T-helper 9 cell (primary cell): ENCODE results near the gene LRRC3.
"Not testable (repeated sequence)": the region's sequence is repeated elsewhere in the genome, so short reads cannot be mapped to it uniquely, and the experiment has no call there.

Source experiments
- DNase-seq: peaks from one replicate; pipeline ENCODE4 v3.0.0-alpha.2; 2020
- total RNA-seq, 2 donors: gene quantifications; one replicate each; lab custom pipeline; 2026; lab: John Stamatoyannopoulos, UW

Gene LRRC3
- total RNA-seq: 1.2 to 1.3 reads per million in 2 donors

GRCh38 chr21:44454747-44455523 is at the start of gene LRRC3:
Gene LRRC3 (plus strand): TSS chr21:44455510. CDS start chr21:44456645, 1,135 bp downstream.
- peak; percentile 82 for DNase-seq

GRCh38 chr21:44405948-44406872 is 49.1 kb upstream of the LRRC3 start:
- no peak for DNase-seq

DNA sequence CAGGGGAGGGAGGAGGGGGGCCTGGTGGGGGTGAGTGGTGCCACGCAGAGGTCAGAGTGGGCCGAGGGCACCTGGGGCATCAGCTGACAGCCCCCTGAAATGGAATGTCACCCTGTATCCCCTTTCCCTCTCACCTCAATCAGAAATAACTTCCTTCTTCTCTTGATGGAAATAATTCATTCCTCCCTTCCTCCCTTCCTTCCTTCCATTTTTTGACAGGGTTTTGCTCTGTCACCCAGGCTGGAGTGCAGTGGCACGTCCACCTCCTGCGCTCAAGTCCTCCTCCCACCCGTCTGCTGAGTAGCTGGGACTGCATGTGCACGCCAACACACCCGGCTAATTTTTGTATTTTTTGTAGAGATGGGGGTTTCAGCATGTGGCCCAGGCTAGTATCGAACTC is 48.4 kb upstream of the LRRC3 start:
- no peak for DNase-seq

GRCh38 chr21:44407493-44407892 is 47.8 kb upstream of the LRRC3 start:
- no peak for DNase-seq

- no peak for DNase-seq
Measured at GRCh38 chr21:44408226-44408625, 47.1 kb upstream of the LRRC3 start.

DNA sequence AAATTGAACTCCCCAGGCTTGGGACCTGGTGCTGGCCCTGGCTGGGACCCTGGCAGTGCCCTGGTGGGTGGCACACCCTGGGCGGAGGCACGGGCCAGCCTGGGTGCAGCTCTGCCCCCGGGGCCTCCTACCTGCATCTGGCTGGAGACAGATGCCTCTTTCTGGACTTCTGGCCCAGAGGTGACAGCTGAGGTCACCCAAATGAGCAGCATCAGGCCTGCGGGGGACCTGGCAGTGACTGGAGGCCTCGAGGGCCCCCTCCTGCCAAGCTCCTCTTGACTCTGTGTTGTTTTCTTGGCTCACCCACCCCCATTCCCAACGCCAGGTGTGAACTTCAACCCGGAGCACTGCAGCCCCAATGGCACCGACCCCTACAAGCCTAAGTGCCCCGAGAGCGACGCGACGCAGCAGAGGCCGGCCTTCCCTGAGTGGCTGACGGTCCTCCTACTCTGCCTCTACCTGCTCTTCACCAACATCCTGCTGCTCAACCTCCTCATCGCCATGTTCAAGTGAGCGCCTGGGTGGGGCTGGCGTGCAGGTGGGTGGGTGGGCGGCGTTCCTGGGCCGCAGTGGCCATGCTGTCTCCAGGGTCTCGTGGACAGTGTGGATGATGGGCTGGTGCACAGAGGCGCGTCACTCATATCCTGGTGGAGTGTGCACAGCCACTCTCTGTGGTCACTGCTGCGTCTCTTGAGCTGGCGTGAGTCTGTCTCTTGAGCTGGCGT is 41.6 kb upstream of the LRRC3 start:
- no peak for DNase-seq

- DNase-seq: no peak
Measured at GRCh38 chr21:44414291-44415072, 40.8 kb upstream of the LRRC3 start.

DNA sequence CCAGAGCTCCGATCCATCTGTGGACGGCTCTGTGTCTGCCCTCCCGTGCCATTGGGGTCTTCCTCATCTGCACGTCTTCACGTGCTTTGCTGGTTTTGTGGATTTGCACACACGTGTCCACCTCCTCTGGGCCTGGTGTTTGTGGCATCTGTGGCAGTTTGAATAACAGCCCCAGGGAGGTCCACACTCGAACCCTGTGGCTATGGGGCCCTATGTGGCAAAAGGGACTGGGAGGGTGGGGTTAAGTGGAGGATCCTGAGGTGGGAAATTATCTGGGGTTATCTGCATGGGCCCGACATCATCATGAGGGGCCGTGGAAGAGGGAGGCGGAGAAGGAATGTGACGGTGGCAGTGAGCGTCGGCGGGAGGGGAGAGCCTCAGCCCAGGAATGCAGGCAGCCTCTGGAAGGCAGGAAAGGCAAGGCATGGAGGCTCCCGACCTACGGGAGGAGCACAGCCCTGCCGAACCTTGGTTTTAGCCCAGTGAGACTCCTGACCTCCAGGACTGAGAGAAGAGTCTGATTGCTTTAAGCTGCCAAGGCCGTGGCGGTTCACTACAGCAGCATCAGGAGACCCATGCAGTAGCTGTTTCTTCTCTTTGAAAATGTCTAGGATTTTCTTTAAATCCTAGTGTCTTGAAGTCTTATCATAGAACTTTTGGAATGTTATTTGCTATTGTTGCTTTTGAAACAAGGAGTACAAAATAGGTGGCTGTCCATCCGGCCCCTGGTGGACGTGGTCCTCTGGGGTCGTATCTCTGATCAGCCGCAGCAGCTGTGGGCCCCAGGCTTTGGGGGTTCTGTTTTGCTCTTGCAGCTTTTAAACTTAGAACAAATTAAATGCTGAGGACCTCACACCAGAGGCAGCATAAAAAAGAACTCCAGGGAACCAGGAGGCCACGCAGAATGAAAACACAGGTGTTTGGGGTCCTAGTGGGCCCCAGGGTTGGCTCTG is 40.0 kb upstream of the LRRC3 start:
- no peak for DNase-seq

DNA sequence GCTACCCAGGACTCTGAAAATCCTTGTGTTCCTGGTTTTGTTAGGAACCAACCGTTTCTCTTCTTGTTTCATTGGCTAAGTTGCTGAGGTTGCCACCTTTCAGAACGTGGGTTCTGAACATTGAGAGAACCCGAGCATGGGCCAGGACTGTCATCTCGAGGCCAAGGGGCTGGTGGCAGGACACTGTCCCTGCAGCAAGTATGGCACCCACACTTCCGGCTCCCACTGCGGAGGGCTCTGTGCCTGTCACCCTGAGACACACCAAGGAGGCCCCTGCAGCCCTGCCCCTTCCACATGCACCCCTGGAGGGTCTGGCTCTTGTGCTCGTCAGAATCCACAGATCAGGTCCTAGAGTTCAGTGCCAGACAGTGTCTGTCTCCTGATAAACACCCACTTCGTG is 39.1 kb upstream of the LRRC3 start:
- no peak for DNase-seq

DNA sequence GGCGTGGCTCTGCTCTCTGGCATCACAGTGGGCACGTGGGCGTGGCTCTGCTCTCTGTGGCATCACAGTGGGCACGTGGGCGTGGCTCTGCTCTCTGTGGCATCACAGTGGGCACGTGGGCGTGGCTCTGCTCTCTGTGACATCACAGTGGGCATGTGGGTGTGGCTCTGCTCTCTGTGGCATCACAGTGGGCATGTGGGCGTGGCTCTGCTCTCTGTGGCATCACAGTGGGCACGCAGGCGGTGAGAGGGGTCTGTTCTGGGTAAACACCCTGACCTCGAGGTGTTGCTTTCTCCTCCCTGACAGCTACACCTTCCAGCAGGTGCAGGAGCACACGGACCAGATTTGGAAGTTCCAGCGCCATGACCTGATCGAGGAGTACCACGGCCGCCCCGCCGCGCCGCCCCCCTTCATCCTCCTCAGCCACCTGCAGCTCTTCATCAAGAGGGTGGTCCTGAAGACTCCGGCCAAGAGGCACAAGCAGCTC is 37.6 kb upstream of the LRRC3 start:
- DNase-seq: not testable (repeated sequence)

- DNase-seq: no peak
Measured at GRCh38 chr21:44418108-44418875, 37.0 kb upstream of the LRRC3 start.

GRCh38 chr21:44418876-44419230 is 36.5 kb upstream of the LRRC3 start:
- no peak for DNase-seq

GRCh38 chr21:44419679-44420078 is 35.6 kb upstream of the LRRC3 start:
- DNase-seq: no peak

- DNase-seq: no peak
Measured at GRCh38 chr21:44420416-44421205, 34.7 kb upstream of the LRRC3 start.

GRCh38 chr21:44421901-44422840 is 33.1 kb upstream of the LRRC3 start:
- DNase-seq: no peak

DNA sequence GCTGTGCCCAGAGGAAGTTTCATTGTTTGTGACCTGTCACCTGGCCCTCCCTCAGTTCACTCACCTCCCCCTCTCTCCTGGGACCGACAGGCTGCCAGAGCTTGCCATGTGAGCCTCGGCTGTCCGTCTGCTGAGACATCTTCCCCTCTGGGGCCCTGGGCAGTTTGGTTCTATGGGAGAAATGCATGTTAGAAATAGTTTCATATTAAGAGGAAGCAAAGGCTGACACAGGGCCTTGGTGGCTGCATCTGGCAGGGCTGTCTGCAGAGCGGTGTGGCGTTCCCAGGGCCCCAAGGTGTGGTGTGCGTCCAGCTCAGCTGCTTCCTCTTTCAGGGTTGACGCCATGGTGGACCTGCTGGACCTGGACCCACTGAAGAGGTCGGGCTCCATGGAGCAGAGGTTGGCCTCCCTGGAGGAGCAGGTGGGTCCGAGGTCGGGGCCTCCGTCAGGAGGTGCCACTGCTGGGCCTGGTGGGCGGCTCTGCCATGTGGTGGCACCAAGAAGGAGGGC is 31.9 kb upstream of the LRRC3 start:
- DNase-seq: no peak

DNA sequence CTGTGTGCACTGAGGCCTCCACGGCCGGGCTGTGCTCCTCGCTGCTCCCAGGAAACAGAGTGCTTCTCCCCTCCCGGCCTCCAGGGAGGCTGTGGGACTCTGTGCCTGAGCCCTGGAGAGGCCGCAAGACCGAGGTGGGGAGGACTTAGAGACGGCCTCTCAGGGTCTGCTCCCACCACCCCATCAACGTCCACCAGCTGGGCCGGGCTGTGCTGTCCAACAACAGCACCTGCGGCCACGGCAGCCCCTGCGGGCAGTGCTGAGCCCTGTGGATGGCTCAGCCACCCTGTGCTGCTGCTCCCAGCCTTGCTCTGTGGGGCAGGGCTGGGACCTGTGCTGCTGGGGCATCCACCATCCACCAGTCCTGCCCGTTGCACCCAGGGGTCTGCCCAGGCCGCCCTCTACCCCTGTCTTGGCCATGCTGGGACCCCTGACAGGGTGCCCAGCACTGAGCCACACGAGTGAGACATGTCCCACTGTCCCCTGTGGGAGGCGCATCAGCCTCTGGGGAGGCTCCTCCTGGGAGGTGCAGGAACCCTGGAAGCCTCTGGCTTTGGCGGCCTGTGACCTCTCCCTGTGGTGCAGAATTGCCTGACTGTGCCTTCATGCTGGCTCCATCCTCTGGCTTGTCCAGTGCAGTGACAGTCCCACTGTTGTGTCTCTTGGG is 31.2 kb upstream of the LRRC3 start:
- no peak for DNase-seq
